Activated T-helper 1 cell treated with anti-CD3 and anti-CD28 coated beads, Interleukin-12 subunit alpha, Interleukin-12 subunit beta, Interleukin-2, Interleukin-4 antibody, amounts not matched to agents 30 ng/mL and 10 ng/mL and 1 ng/mL, durations not matched to agents 14 hours and 24 hours and 36 hours (primary cell): ENCODE measurements around the gene ADORA2A. TPM values are rescaled to one million over a fixed set of nuclear protein-coding genes. Genes with fewer than 3 reads are reported as not detected.

Experiments
- DNase-seq: peaks from one replicate; pipeline ENCODE4 v3.0.0; 2021; ENCODE audit warnings: low spot score
- H3K27ac Mint-ChIP-seq: one replicate; pipeline ENCODE4 v1.8.0; 2021; ENCODE audit warnings: mild to moderate bottlenecking, mixed read lengths
- H3K27me3 Mint-ChIP-seq: one replicate; pipeline ENCODE4 v1.8.0; 2022; ENCODE audit warnings: mild to moderate bottlenecking, moderate library complexity, mixed read lengths; ENCODE audit not compliant: insufficient read depth
- H3K36me3 Mint-ChIP-seq: one replicate; pipeline ENCODE4 v1.8.0; 2021; ENCODE audit warnings: low read depth, mixed read lengths
- H3K4me1 Mint-ChIP-seq: one replicate; pipeline ENCODE4 v1.8.0; 2021; ENCODE audit warnings: low read depth, mixed read lengths
- H3K4me3 Mint-ChIP-seq: one replicate; pipeline ENCODE4 v1.8.0; 2021; ENCODE audit warnings: mild to moderate bottlenecking, moderate library complexity, mixed read lengths
- H3K9me3 Mint-ChIP-seq: one replicate; pipeline ENCODE4 v1.8.0; 2021; ENCODE audit warnings: mixed read lengths
- intact Hi-C: fragments of 100-400 bp; cut with micrococcal nuclease; formaldehyde crosslinking; loops from one replicate; pipeline ENCODE4 v1.15.1; 2024
- total RNA-seq: library from RNA; stranded (reverse); gene quantifications from 2 replicates; pipeline ENCODE4 v1.2.3, GENCODE V29; 2022

The ADORA2A gene
- total RNA-seq, 1 donor from 2014 or later: 27.7 TPM

GRCh38 chr22:24443668-24444067 is 16.3 kb downstream of the ADORA2A start:
- Mint-ChIP-seq H3K27ac (peak overlapping the region; percentile 57), H3K4me3 (no peak overlapping the region), H3K4me1 (peaks cover 28% of the 10 kb centered on the region), H3K36me3 (peaks cover 26% of the 10 kb centered on the region), H3K9me3 (no peaks in the 10 kb centered on the region), H3K27me3 (no peaks in the 10 kb centered on the region)
- intact Hi-C loops: no loop called here
- no peak for DNase-seq

- Mint-ChIP-seq H3K4me3 (no peak overlapping the region), H3K4me1 (peaks cover 28% of the 10 kb centered on the region), H3K27me3 (no peaks in the 10 kb centered on the region), H3K9me3 (no peaks in the 10 kb centered on the region), H3K36me3 (peaks cover 26% of the 10 kb centered on the region), H3K27ac (no peak overlapping the region)
- no peak for DNase-seq
- intact Hi-C loops: no loop called here
Measured at GRCh38 chr22:24444251-24444650, 16.9 kb downstream of the ADORA2A start.

DNA sequence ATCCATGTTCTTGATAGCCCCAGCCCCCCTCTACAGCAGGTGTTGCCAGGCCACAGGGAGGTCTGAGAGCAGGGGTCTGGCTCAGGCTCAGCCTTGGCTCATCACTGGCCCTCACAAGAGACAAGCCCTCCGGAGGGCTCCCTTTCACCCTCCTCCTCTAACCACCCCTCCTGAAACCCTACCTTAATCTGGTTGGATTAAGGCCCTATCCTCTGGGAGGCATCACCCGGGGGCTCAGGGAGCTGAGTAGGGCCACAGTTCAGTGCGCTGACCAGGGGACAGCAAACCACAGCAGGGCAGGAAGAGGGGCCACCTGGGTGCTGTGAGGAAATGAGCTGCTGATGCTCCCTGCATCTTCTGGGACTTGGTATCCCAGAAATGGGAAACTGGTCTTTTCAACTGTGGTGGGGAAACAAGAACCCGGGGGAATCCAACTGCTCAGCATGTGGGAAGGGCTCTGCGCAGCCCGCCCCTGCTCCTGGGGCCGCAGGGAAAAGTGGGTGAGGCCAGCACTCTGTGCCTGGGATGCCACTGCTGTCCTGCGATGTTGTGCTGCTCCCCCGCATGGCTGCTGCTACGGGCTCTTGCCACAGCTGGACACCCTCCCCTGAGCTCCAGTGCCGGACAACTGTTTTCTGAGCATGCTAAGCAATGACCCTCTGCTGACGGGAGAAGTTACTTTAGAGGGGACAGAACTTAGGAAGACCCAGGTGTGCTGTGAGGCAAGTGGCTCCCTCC is 17.5 kb downstream of the ADORA2A start:
- peaks cover 28% of the 10 kb centered on the region for H3K4me1 Mint-ChIP-seq
- H3K27me3 Mint-ChIP-seq: no peaks in the 10 kb centered on the region
- H3K36me3 Mint-ChIP-seq: peaks cover 25% of the 10 kb centered on the region
- no peak for DNase-seq
- no peak overlapping the region for H3K4me3 Mint-ChIP-seq
- intact Hi-C loops: loop anchor here (1.0 kb wide), 1 partner anchor 11 kb away; no protein-coding TSS in a partner anchor
- no peaks in the 10 kb centered on the region for H3K9me3 Mint-ChIP-seq
- H3K27ac Mint-ChIP-seq: peak overlapping the region; percentile 43

- intact Hi-C loops: loop anchor here (1.0 kb wide), 1 partner anchor 11 kb away; no protein-coding TSS in a partner anchor
- DNase-seq: no peak
- peak overlapping the region; percentile 43 for H3K27ac Mint-ChIP-seq
- peaks cover 25% of the 10 kb centered on the region for H3K4me1 Mint-ChIP-seq
- peaks cover 24% of the 10 kb centered on the region for H3K36me3 Mint-ChIP-seq
- no peaks in the 10 kb centered on the region for H3K9me3 Mint-ChIP-seq
- H3K4me3 Mint-ChIP-seq: no peak overlapping the region
- no peaks in the 10 kb centered on the region for H3K27me3 Mint-ChIP-seq
Measured at GRCh38 chr22:24445481-24446259, 18.3 kb downstream of the ADORA2A start.

GRCh38 chr22:24446260-24446611 is 18.8 kb downstream of the ADORA2A start:
- H3K4me3 Mint-ChIP-seq: no peak overlapping the region
- DNase-seq: no peak
- H3K9me3 Mint-ChIP-seq: no peaks in the 10 kb centered on the region
- H3K27ac Mint-ChIP-seq: no peak overlapping the region
- intact Hi-C loops: no loop called here
- no peaks in the 10 kb centered on the region for H3K27me3 Mint-ChIP-seq
- H3K36me3 Mint-ChIP-seq: peaks cover 18% of the 10 kb centered on the region
- peaks cover 20% of the 10 kb centered on the region for H3K4me1 Mint-ChIP-seq

- Mint-ChIP-seq H3K27me3 (no peaks in the 10 kb centered on the region), H3K27ac (no peak overlapping the region), H3K9me3 (no peaks in the 10 kb centered on the region), H3K36me3 (peaks cover 2% of the 10 kb centered on the region), H3K4me3 (no peak overlapping the region), H3K4me1 (peaks cover 16% of the 10 kb centered on the region)
- no peak for DNase-seq
- intact Hi-C loops: no loop called here
Measured at GRCh38 chr22:24450610-24451009, 23.2 kb downstream of the ADORA2A start.

DNA sequence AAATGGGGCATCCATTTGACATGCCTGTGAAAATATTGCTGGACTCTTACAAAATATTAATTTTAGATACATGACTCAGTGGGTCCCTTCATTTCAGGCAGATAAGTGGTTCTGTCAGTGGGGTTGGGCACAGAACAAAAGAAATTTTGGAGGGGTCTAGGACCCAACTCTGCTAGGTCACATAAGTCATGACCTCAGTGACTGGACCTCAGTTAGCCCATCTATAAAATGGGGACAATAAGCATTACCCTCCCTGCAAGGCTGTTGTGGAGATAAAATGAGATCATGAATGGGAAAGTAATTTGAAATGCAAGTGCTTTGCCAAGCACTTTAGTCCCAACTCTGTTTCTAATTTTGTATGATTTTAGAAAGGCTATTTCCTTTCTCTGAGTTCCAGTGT is 23.8 kb downstream of the ADORA2A start:
- intact Hi-C loops: no loop called here
- H3K4me1 Mint-ChIP-seq: peaks cover 10% of the 10 kb centered on the region
- peaks cover 2% of the 10 kb centered on the region for H3K36me3 Mint-ChIP-seq
- no peak overlapping the region for H3K27ac Mint-ChIP-seq
- no peak for DNase-seq
- no peaks in the 10 kb centered on the region for H3K9me3 Mint-ChIP-seq
- no peak overlapping the region for H3K4me3 Mint-ChIP-seq
- no peaks in the 10 kb centered on the region for H3K27me3 Mint-ChIP-seq

DNA sequence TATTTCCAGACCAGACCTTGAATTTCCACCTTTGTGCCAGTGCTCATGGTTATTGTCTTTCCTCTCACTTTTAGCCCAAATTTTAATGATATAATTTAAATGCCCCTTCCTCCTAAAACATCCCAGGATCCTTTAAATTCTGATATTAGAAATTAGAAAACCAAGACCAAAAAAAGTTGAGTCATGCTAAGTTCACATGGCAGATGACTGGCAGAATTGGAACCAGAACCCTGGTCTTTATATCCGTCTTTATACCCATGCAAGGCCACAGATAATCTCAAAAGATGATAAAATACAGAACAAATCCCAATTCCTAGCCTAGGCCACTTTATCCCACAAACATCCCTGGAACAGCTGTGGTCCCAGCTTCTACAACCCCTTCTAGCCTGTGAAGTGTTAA is 26.5 kb downstream of the ADORA2A start:
- intact Hi-C loops: no loop called here
- no peak for DNase-seq
- Mint-ChIP-seq H3K4me1 (peaks cover 9% of the 10 kb centered on the region), H3K4me3 (no peak overlapping the region), H3K9me3 (no peaks in the 10 kb centered on the region), H3K36me3 (peaks cover 2% of the 10 kb centered on the region), H3K27me3 (no peaks in the 10 kb centered on the region), H3K27ac (no peak overlapping the region)

DNA sequence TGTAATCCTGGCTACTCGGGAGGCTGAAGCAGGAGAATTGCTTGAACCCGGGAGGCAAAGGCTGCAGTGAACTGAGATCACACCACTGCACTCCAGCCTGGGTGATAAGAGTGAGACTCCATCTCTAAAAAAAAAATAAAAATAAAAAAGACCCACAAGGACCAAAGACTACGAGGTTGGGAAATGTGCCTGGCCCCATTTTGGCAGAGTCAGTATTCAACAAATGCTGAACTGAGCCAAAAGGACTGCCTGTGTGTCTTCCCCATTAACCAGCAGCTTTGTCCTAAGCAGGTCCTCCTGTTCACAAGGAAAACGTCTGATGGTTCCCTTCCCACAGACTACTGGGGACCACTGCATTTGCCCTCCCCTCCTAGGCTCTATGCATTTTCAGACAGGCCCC is 27.6 kb downstream of the ADORA2A start:
- Mint-ChIP-seq H3K9me3 (no peaks in the 10 kb centered on the region), H3K36me3 (no peaks in the 10 kb centered on the region), H3K27me3 (no peaks in the 10 kb centered on the region), H3K4me3 (no peak overlapping the region), H3K27ac (no peak overlapping the region), H3K4me1 (peaks cover 15% of the 10 kb centered on the region)
- intact Hi-C loops: no loop called here
- no peak for DNase-seq

- no peak for DNase-seq
- intact Hi-C loops: no loop called here
- H3K9me3 Mint-ChIP-seq: no peaks in the 10 kb centered on the region
- peaks cover 18% of the 10 kb centered on the region for H3K4me1 Mint-ChIP-seq
- no peak overlapping the region for H3K27ac Mint-ChIP-seq
- H3K4me3 Mint-ChIP-seq: no peak overlapping the region
- no peaks in the 10 kb centered on the region for H3K27me3 Mint-ChIP-seq
- no peaks in the 10 kb centered on the region for H3K36me3 Mint-ChIP-seq
Measured at GRCh38 chr22:24455751-24456426, 28.5 kb downstream of the ADORA2A start.

- peaks cover 20% of the 10 kb centered on the region for H3K4me1 Mint-ChIP-seq
- no peak overlapping the region for H3K4me3 Mint-ChIP-seq
- intact Hi-C loops: no loop called here
- H3K36me3 Mint-ChIP-seq: no peaks in the 10 kb centered on the region
- H3K27ac Mint-ChIP-seq: no peak overlapping the region
- no peaks in the 10 kb centered on the region for H3K9me3 Mint-ChIP-seq
- DNase-seq: no peak
- H3K27me3 Mint-ChIP-seq: no peaks in the 10 kb centered on the region
Measured at GRCh38 chr22:24457894-24458420, 30.6 kb downstream of the ADORA2A start.

- intact Hi-C loops: no loop called here
- H3K36me3 Mint-ChIP-seq: no peaks in the 10 kb centered on the region
- no peak overlapping the region for H3K4me3 Mint-ChIP-seq
- no peak overlapping the region for H3K27ac Mint-ChIP-seq
- DNase-seq: no peak
- H3K9me3 Mint-ChIP-seq: no peaks in the 10 kb centered on the region
- H3K27me3 Mint-ChIP-seq: no peaks in the 10 kb centered on the region
- H3K4me1 Mint-ChIP-seq: peaks cover 19% of the 10 kb centered on the region
Measured at GRCh38 chr22:24459911-24460310, 32.5 kb downstream of the ADORA2A start.
